GM19238 (cell line): ENCODE data around the gene SLC20A1.

Source experiments
- DNase-seq: peaks from one replicate; pipeline ENCODE4 v3.0.0; 2011; ENCODE audit warnings: low spot score; ENCODE audit not compliant: insufficient read length

Gene SLC20A1

GRCh38 chr2:112708968-112709367 lies 63.2 kb downstream of the SLC20A1 start:
- no peak for DNase-seq

DNA sequence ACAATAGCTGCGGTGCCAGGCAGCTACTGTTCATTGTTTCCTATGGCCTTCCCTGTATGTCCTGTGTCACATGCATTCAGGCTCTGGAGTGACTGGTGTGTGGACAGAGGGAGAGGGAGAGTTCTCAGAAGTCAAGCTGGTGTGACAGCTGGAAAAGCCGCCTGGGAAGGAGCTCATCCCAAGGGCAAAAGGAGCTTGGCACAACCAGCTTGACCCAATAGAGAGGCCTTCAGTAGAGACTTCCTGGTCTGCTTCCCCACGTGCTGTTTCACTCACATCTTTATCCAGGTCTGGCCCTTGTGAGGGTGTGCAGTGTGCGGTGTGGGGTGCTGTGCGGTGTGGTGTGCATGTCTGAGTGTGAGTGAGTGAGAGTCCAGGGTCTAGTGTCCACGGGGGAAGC lies 64.0 kb downstream of the SLC20A1 start:
- DNase-seq = no peak

GRCh38 chr2:112710956-112711750 lies 65.4 kb downstream of the SLC20A1 start:
- DNase-seq = no peak

DNA sequence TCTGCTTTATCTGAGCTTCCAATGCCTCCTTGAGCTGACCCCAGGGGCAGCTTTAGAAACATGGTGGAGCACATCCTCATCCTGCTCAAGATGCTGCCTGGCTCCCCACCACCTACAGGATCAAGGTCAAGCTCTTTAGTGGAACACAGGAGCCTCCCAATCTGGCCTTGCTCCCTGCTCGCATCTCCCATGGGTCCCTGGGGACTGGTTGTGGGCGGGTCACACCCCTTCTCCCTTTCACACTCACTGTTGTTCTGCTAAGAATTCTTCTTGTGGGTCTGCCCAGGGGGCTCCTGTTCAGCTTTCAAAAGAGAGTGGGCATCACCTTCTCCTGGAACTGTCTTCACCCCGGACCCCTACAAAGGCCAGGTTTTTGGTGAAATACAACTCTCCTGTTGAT lies 66.7 kb downstream of the SLC20A1 start:
- no peak for DNase-seq

DNA sequence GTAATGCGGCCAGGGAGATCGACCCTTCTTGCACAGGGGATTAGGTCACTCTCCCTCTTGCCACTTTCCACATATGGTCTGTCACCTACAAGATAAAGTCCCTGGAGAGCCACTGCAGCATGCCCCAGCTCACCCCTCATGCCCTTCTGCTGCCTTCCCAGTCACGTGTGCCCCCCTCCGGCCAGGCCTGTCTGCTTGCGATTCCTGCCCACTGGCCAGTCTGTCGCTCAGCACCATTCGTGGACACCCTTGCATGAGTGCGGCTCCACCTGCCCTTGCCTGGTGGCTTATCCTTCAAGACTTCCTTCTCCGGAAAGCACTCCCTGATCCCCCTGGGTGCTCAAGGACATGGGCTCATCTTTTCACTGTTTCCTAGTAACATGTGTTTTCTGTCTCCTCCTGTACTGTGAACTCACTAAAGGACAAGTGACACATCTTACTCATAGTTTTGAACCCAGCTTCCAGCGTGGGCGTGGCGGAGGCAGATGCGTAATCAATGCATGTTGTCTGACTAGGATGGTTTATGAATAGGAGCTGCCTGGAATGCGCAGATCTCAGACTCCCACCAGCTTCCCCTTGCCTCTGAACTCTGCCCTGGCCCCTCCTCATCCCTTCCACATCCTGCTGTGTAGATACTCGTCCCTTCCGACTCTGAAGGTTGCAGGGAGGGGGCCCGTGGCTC lies 67.3 kb downstream of the SLC20A1 start:
- DNase-seq = no peak
